Gastroesophageal sphincter (tissue), 4 donors: ENCODE data around the gene NGDN. TPM values are rescaled to one million over a fixed set of nuclear protein-coding genes. Genes with fewer than 3 reads are reported as not detected.

Experiments used
- ATAC-seq: fragments of 150-250 bp; one replicate; pipeline ENCODE4 v1.9.1; 2016; ENCODE audit warnings: mild to moderate bottlenecking, moderate library complexity
- H3K27ac ChIP-seq, 4 donors: fragments of 200-600 bp; sonication (generic) in 3 of 4; 1 replicate in 3 of 4; 2 replicates in 1 of 4; pipeline ENCODE4 v1.5.1; 2016 to 2019
- H3K27me3 ChIP-seq: fragments of 200-600 bp; sonication (generic); one replicate; pipeline ENCODE4 v1.5.1; 2019
- H3K36me3 ChIP-seq, 2 donors: fragments of 200-600 bp; sonication (generic); one replicate each; pipeline ENCODE4 v1.5.1; 2019; ENCODE audit warnings: control low read depth in 1 of 2
- H3K4me1 ChIP-seq, 3 donors: fragments of 200-600 bp; sonication (generic); 1 replicate in 2 of 3; 2 replicates in 1 of 3; pipeline ENCODE4 v1.5.1; 2016 to 2019; ENCODE audit warnings: control low read depth in 2 of 3
- H3K4me3 ChIP-seq, 2 donors: fragments of 200-600 bp; sonication (generic); one replicate each; pipeline ENCODE4 v1.5.1; 2019; ENCODE audit warnings: mild to moderate bottlenecking in 1 of 2, moderate library complexity in 1 of 2
- H3K9me3 ChIP-seq, 3 donors: fragments of 200-600 bp; sonication (generic); one replicate each; pipeline ENCODE4 v1.5.1; 2017 to 2019; ENCODE audit warnings: control low read depth in 2 of 3
- EP300 ChIP-seq: sonication (generic); formaldehyde crosslinking; IDR thresholded peaks from one replicate; pipeline ENCODE4 v1.6.1; 2017; ENCODE audit warnings: antibody characterized with exemption, mild to moderate bottlenecking
- POLR2A ChIP-seq, 2 donors: fragments of 450-650 bp; IDR thresholded peaks; one replicate each; pipeline ENCODE4 v1.6.1; 2017; ENCODE audit warnings: antibody characterized with exemption in 2 of 2, mild to moderate bottlenecking in 2 of 2, moderate library complexity in 1 of 2
- POLR2AphosphoS5 ChIP-seq: sonication (generic); formaldehyde crosslinking; IDR thresholded peaks from one replicate; pipeline ENCODE4 v1.6.1; 2017; ENCODE audit warnings: antibody characterized with exemption
- WGBS, 2 donors: methylation state at CpG; one replicate each; pipeline ENCODE4 v1.1.5; 2018; ENCODE audit warnings: low coverage in 1 of 2; 5-methylcytosine and 5-hydroxymethylcytosine counted together
- total RNA-seq, 4 donors: library from RNA; depleted of rRNA; stranded (reverse); fragments of >200 nt; gene quantifications; one replicate each; pipeline ENCODE4 v1.1.0, GENCODE V29; 2016
- TF ChIP-seq, protein P1 (sequence below), 4 experiments: fragments of 200-600 bp in 2 of 4; fragments of 450-650 bp in 2 of 4; sonication (generic) in 1 of 4; IDR thresholded peaks; one replicate each; pipeline ENCODE4 v1.5.1; 2017 to 2019; ENCODE audit warnings: antibody characterized with exemption in 4 of 4, mild to moderate bottlenecking in 2 of 4, moderate library complexity in 2 of 4

The NGDN gene
- total RNA-seq, 4 donors from 2014 or later, result 22.0 to 47.1 (median 38.1) TPM

DNA sequence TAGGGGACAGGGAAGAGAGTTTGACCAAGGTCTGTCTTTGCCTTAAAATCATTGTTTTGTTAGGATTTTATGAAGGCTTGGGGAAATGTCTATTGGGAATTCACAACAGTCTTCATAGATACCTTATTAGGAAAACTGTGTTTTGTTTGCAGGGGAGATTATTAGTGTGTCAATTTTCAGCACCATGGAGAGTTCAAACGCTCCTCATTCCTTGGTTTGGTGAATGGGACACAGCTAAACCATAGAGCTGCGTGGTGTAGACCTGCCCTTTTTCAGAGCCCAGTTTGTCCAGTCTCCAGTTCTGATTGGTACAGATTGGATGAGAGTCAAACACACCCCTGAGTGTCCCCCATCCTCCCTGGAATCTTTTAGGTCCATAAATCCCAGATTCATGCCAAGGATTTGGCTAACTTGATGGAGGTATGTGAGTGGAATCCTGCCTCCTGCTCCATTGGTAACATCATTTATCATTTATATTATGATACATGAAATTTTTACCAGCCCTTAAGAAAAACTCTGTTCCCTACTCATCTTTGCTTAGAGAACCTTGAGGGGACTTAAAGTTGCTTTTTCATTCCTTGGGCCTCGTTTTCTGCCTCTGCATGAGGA lies 12.0 kb downstream of the NGDN start:
- H3K4me1 ChIP-seq, result no peaks in the 10 kb centered on the region

DNA sequence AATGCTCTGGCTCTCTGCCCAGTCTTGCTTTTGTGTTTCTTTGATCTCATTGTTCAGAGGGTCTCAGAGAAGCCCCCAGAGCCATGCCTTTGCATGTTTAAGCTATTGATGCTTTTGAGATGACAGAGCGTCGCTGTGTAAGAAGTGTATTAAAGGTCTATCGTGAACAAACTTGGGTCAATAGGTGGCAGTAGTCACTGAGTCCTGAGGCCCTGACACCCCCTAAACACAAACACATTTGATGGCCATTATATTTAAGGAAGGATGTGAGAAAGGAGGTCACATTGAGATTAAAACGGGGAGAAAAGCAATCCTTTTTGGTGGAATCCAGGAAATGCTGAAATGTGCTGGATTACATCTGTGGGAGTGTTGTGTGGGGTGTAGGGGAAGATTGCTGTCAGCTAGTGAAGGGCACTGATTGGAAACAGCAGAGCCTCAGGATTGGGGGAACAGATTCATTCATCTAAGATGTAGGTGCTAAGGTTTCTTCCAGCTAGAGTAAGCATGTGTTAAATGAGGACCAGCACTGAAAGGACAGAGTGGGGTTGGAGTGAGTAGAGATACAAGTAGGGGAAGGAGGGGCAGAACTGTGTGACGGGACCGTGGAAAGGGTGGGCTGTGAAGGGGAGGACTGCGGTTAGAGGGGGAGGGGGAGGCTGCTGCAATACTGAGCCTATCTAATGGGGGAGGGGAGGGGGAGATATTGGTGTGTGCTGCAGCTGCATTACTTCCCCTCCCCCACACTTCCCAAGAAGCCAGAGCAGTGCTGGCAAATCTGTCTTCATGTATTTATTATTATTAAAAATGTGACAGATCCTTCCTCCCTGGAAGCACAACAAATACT lies 12.7 kb downstream of the NGDN start:
- Histone ChIP-seq H3K9me3 (no peaks in the 10 kb centered on the region), H3K4me1 (no peaks in the 10 kb centered on the region), H3K4me3 (no peak overlapping the region), H3K36me3 (peaks cover 0 to 68% of the 10 kb centered on the region in 2 donors), H3K27me3 (no peaks in the 10 kb centered on the region), H3K27ac (no peak overlapping the region)
- no peak for ATAC-seq
- no peak for TF ChIP-seq POLR2A (IDR thresholded peaks at IDR 0.05)
- 37 to 43% methylated on average over 4 to 7 of the region's 7 CpGs for WGBS, 2 donors

More for the DNA sequence above, 12.0 kb downstream of the NGDN start:
- TF ChIP-seq POLR2AphosphoS5 (no peak), EP300 (no peak)
- no peaks in the 10 kb centered on the region for H3K9me3 ChIP-seq
- H3K4me3 ChIP-seq, result no peak overlapping the region
- ATAC-seq, result no peak
- H3K27me3 ChIP-seq, result no peaks in the 10 kb centered on the region
- WGBS, 2 donors, result 36 to 40% methylated on average over 2 to 3 of the region's 3 CpGs
- H3K36me3 ChIP-seq, result peaks cover 4 to 68% of the 10 kb centered on the region in 2 donors
- no peak overlapping the region for H3K27ac ChIP-seq

DNA sequence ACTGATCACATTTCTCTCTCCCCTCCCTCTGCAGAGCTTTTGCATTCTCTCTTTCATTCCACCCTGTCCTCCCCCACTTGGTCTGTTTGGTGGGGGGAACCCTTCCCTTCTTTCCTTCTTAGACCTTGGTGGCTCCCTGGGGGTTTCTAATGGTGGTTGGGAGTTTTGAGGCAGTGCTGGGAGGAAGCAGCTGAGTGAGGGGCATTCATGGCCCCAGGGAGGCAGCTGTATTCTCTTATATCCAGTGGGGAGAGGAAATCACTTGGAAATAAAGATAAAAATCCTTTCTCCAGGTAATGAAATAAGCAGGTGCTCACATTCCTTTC lies 13.3 kb downstream of the NGDN start:
- Histone ChIP-seq H3K36me3 (peaks cover 0 to 66% of the 10 kb centered on the region in 2 donors), H3K4me3 (no peak overlapping the region), H3K4me1 (no peaks in the 10 kb centered on the region), H3K27me3 (no peaks in the 10 kb centered on the region), H3K9me3 (no peaks in the 10 kb centered on the region), H3K27ac (no peak overlapping the region)
- ATAC-seq, result no peak
- no peak for TF ChIP-seq POLR2AphosphoS5
- TF ChIP-seq, protein P1, sequence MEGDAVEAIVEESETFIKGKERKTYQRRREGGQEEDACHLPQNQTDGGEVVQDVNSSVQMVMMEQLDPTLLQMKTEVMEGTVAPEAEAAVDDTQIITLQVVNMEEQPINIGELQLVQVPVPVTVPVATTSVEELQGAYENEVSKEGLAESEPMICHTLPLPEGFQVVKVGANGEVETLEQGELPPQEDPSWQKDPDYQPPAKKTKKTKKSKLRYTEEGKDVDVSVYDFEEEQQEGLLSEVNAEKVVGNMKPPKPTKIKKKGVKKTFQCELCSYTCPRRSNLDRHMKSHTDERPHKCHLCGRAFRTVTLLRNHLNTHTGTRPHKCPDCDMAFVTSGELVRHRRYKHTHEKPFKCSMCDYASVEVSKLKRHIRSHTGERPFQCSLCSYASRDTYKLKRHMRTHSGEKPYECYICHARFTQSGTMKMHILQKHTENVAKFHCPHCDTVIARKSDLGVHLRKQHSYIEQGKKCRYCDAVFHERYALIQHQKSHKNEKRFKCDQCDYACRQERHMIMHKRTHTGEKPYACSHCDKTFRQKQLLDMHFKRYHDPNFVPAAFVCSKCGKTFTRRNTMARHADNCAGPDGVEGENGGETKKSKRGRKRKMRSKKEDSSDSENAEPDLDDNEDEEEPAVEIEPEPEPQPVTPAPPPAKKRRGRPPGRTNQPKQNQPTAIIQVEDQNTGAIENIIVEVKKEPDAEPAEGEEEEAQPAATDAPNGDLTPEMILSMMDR (IDR thresholded peaks at IDR 0.05), result no peak
- TF ChIP-seq POLR2A (IDR thresholded peaks at IDR 0.05), result no peak
- TF ChIP-seq EP300, result no peak

DNA sequence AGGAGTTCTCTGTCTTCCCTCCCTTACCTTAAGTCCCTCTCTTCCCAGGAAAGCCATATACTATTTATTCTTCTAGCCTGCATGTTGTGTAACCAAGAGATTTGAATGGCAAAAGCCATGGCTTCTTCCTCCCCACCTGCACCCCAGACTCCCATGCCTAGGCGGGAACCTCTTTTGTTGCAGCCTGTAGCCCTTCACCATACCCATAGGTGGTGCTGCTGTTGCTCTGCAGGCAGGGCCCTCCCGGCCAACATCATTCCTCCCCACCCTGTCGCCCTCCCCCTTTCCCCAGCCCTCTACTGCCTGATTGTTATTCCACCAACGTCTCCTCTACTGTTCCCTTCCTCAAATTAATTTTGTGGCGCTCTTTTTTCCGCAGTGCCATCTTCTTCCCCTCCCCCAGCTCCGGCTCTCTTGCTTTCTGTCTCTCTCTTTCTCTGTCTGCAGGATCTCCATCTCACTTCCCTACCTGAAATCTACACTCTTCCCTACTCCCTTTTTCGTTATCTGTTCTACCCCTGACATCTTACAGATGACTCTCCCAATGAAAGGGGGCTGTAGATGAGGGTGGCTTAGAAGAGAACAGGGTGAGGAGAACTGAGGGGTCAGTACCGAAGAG lies 13.8 kb downstream of the NGDN start:
- H3K27me3 ChIP-seq, result no peaks in the 10 kb centered on the region
- H3K27ac ChIP-seq, result no peak overlapping the region
- H3K9me3 ChIP-seq, result no peaks in the 10 kb centered on the region
- TF ChIP-seq EP300, result no peak
- no peak for TF ChIP-seq POLR2A (IDR thresholded peaks at IDR 0.05)
- no peak for TF ChIP-seq POLR2AphosphoS5
- peaks cover 0 to 67% of the 10 kb centered on the region in 2 donors for H3K36me3 ChIP-seq
- WGBS, 2 donors, result 36 to 46% methylated on average over 6 to 9 of the region's 9 CpGs
- no peak for ATAC-seq
- no peaks in the 10 kb centered on the region for H3K4me1 ChIP-seq
- H3K4me3 ChIP-seq, result no peak overlapping the region

DNA sequence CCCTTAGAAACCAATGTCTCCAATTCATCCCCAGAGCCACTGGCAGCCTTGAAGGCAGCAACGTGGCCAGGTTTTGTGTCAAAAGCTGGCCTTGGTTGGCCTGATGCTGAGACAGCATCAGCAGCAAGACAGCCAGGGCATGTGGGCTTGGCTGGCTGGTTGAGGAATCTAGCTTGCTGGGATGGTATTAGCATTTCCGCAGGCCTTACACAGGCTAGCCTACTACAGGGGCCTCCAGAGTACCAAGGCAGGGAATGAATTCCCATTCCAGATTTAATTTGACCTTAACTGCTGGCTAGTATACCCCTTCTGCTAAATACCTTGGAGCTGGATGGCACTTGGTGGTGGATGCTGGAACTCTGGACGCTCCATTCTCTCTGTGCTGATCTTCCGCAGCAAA lies 15.8 kb downstream of the NGDN start:
- TF ChIP-seq, protein P1 (IDR thresholded peaks at IDR 0.05), result no peak
- TF ChIP-seq EP300 (no peak), POLR2A (IDR thresholded peaks at IDR 0.05) (no peak), POLR2AphosphoS5 (no peak)
- 90 to 100% methylated on average over 2 of the region's 4 CpGs for WGBS, 2 donors
- H3K27me3 ChIP-seq, result no peaks in the 10 kb centered on the region
- no peak overlapping the region for H3K4me3 ChIP-seq
- no peak for ATAC-seq
- H3K4me1 ChIP-seq, result no peaks in the 10 kb centered on the region
- H3K36me3 ChIP-seq, result peaks cover 0 to 55% of the 10 kb centered on the region in 2 donors
- no peak overlapping the region for H3K27ac ChIP-seq
- no peaks in the 10 kb centered on the region for H3K9me3 ChIP-seq

DNA sequence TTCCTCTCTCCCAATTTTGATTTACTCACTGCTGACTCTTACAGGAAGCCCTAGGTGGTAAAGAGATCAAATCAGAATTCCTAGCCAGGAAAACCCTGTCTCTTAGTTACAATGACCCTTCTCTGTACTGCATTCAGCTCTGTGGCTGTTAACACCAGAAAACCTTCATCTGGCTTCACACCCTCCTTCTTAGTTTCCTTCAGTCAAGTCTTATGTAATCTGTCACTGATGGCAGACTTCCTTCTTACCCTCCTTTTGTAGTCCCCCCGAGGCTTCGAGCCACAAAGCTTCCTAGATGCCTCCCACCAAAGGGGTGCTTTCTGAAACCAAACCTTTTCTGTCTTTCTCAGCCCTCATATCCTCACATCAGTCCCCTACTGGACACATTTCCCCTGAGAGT lies 16.5 kb downstream of the NGDN start:
- H3K27ac ChIP-seq, result no peak overlapping the region
- TF ChIP-seq EP300 (no peak), POLR2AphosphoS5 (no peak), POLR2A (IDR thresholded peaks at IDR 0.05) (no peak)
- TF ChIP-seq, protein P1 (IDR thresholded peaks at IDR 0.05), result no peak
- peaks cover 0 to 47% of the 10 kb centered on the region in 2 donors for H3K36me3 ChIP-seq
- no peak overlapping the region for H3K4me3 ChIP-seq
- H3K4me1 ChIP-seq, result no peaks in the 10 kb centered on the region
- ATAC-seq, result no peak
- 60 to 72% methylated on average over 1 to 2 of the region's 2 CpGs for WGBS, 2 donors
- no peaks in the 10 kb centered on the region for H3K9me3 ChIP-seq
- no peaks in the 10 kb centered on the region for H3K27me3 ChIP-seq
